PC-3 (cell line): ENCODE data around the gene PAGR1. TPM values are rescaled to one million over a fixed set of nuclear protein-coding genes. Genes with fewer than 3 reads are reported as not detected.

Experiments used
- ATAC-seq: fragments of 200-7000 bp; cut with Tn5 transposase; 2 replicates; pipeline ENCODE4 v1.9.1; 2020; ENCODE audit warnings: mild to moderate bottlenecking, moderate library complexity
- BruUV-seq: library from RNA; stranded (reverse); fragments of 400-500 nt; replicated peaks from 2 replicates; lab custom pipeline; 2021; lab: Mats Ljungman, UMichigan
- CTCF ChIA-PET: fragments of 300-600 bp; sonication (Branson Sonifier 250); formaldehyde crosslinking; loops from one replicate; lab custom pipeline; 2022; ENCODE audit warnings: antibody characterized with exemption; lab: Charles Lee
- POLR2A ChIA-PET: fragments of 300-600 bp; sonication (Branson Sonifier 250); formaldehyde crosslinking; loops from one replicate; lab custom pipeline; 2022; ENCODE audit warnings: antibody characterized with exemption; ENCODE audit not compliant: unreplicated experiment; lab: Charles Lee
- DNase-seq: peaks from one replicate; pipeline ENCODE4 v3.0.0-alpha.2; 2015
- H2AFZ ChIP-seq: fragments of 300-600 bp; sonication (generic); 2 replicates; pipeline ENCODE4 v1.6.0; 2016; ENCODE audit warnings: antibody characterized with exemption, low read length
- H3F3A ChIP-seq: fragments of 300-600 bp; sonication (generic); one replicate; pipeline ENCODE4 v1.6.0; 2017; ENCODE audit warnings: antibody characterized with exemption, low read length, control low read depth, mild to moderate bottlenecking; ENCODE audit not compliant: unreplicated experiment
- H3K27ac ChIP-seq: fragments of 300-600 bp; sonication (generic); 2 replicates; pipeline ENCODE4 v1.5.1; 2016; ENCODE audit warnings: mild to moderate bottlenecking, low read length
- H3K27me3 ChIP-seq: fragments of 300-600 bp; sonication (generic); 2 replicates; pipeline ENCODE4 v1.6.1; 2016; ENCODE audit warnings: low read length, mixed read lengths
- H3K36me3 ChIP-seq: fragments of 300-600 bp; sonication (generic); 2 replicates; pipeline ENCODE4 v1.6.1; 2016; ENCODE audit warnings: low read depth, mixed run types, low read length, mixed read lengths
- H3K4me1 ChIP-seq: fragments of 300-600 bp; sonication (generic); 2 replicates; pipeline ENCODE4 v1.5.1; 2016; ENCODE audit warnings: low read length; ENCODE audit not compliant: insufficient read depth
- H3K4me2 ChIP-seq: fragments of 300-600 bp; sonication (generic); 2 replicates; pipeline ENCODE4 v1.6.0; 2016; ENCODE audit warnings: low read length
- H3K4me3 ChIP-seq: fragments of 300-600 bp; sonication (generic); 2 replicates; pipeline ENCODE4 v1.5.1; 2016; ENCODE audit warnings: mild to moderate bottlenecking, low read length, mixed read lengths
- H3K79me2 ChIP-seq: fragments of 300-600 bp; sonication (generic); 2 replicates; pipeline ENCODE4 v1.6.1; 2017; ENCODE audit warnings: low read length, mixed read lengths
- H3K9ac ChIP-seq: fragments of 300-600 bp; sonication (generic); 2 replicates; pipeline ENCODE4 v1.6.0; 2016; ENCODE audit warnings: mild to moderate bottlenecking, low read length
- H3K9me2 ChIP-seq: fragments of 300-600 bp; sonication (generic); replicated peaks from 2 replicates; pipeline ENCODE4 v1.6.1; 2016; ENCODE audit warnings: mixed run types, low read length, mixed read lengths
- H3K9me3 ChIP-seq: fragments of 300-600 bp; sonication (generic); 2 replicates; pipeline ENCODE4 v1.6.1; 2016; ENCODE audit warnings: low read length, mixed read lengths
- H4K20me1 ChIP-seq: fragments of 300-600 bp; sonication (generic); 2 replicates; pipeline ENCODE4 v1.6.1; 2016; ENCODE audit warnings: low read length, mixed read lengths
- CTCF ChIP-seq: fragments of 300-600 bp; sonication (generic); conservative IDR thresholded peaks from 2 replicates; pipeline ENCODE4 v1.5.1; 2017; ENCODE audit warnings: antibody characterized with exemption, low read depth, mild to moderate bottlenecking, low read length
- EZH2 ChIP-seq: fragments of 300-600 bp; sonication (generic); IDR thresholded peaks from one replicate; pipeline ENCODE4 v1.6.1; 2017; ENCODE audit warnings: antibody characterized with exemption, mild to moderate bottlenecking, low read length; ENCODE audit not compliant: unreplicated experiment
- EZH2phosphoT487 ChIP-seq: fragments of 300-600 bp; sonication (generic); IDR thresholded peaks from 2 replicates; pipeline ENCODE4 v1.6.1; 2018; ENCODE audit warnings: mild to moderate bottlenecking, antibody characterized with exemption, low read length, borderline replicate concordance
- intact Hi-C: fragments of 100-400 bp; cut with micrococcal nuclease; formaldehyde crosslinking; loops from 2 replicates; pipeline ENCODE4 v1.9.0; 2023
- total RNA-seq: library from RNA; depleted of rRNA; stranded (reverse); fragments of >200 nt; gene quantifications from 2 replicates; pipeline ENCODE4 v1.2.3, GENCODE V29; 2014

PAGR1 gene
- total RNA-seq, 1 experiment from 2014 or later = 53.8 TPM

- Histone ChIP-seq H3F3A (no peaks in the 10 kb centered on the region), H3K9me2 (no peaks in the 10 kb centered on the region), H3K4me2 (no peak overlapping the region), H3K36me3 (no peaks in the 10 kb centered on the region), H3K27me3 (no peaks in the 10 kb centered on the region), H3K27ac (no peak overlapping the region), H3K9ac (no peak overlapping the region), H3K9me3 (no peaks in the 10 kb centered on the region), H2AFZ (no peak overlapping the region), H3K4me3 (no peak overlapping the region), H3K79me2 (no peaks in the 10 kb centered on the region), H3K4me1 (no peaks in the 10 kb centered on the region), H4K20me1 (no peaks in the 10 kb centered on the region)
- CTCF ChIA-PET = no interaction called here
- no peak for DNase-seq
- ATAC-seq = no peak
- TF ChIP-seq CTCF (no peak), EZH2phosphoT487 (no peak)
- intact Hi-C loops = no loop called here
- no TSS peak for BruUV-seq
- POLR2A ChIA-PET = no interaction called here
These were observed 36.7 kb downstream of the PAGR1 start for GRCh38 chr16:29852654-29853053.

- ChIA-PET CTCF (no interaction called here), POLR2A (no interaction called here)
- H3F3A ChIP-seq = no peaks in the 10 kb centered on the region
- no peaks in the 10 kb centered on the region for H3K9me2 ChIP-seq
- no peak overlapping the region for H2AFZ ChIP-seq
- H3K4me3 ChIP-seq = no peak overlapping the region
- no peaks in the 10 kb centered on the region for H3K9me3 ChIP-seq
- no peak for DNase-seq
- no peak overlapping the region for H3K27ac ChIP-seq
- no peaks in the 10 kb centered on the region for H3K36me3 ChIP-seq
- H4K20me1 ChIP-seq = no peaks in the 10 kb centered on the region
- H3K4me1 ChIP-seq = no peaks in the 10 kb centered on the region
- H3K27me3 ChIP-seq = no peaks in the 10 kb centered on the region
- intact Hi-C loops = no loop called here
- TF ChIP-seq CTCF = no peak
- no peak for TF ChIP-seq EZH2phosphoT487
- TF ChIP-seq EZH2 = no peak
- no peaks in the 10 kb centered on the region for H3K79me2 ChIP-seq
- ATAC-seq = no peak
- H3K9ac ChIP-seq = no peak overlapping the region
- BruUV-seq = no TSS peak
- H3K4me2 ChIP-seq = no peak overlapping the region
These were observed 38.7 kb downstream of the PAGR1 start for GRCh38 chr16:29854520-29855100.

- Histone ChIP-seq H3K9ac (no peak overlapping the region), H3K4me3 (no peak overlapping the region), H3K4me1 (no peaks in the 10 kb centered on the region), H3K4me2 (no peak overlapping the region), H3K27ac (no peak overlapping the region), H2AFZ (no peak overlapping the region), H4K20me1 (no peaks in the 10 kb centered on the region), H3K36me3 (no peaks in the 10 kb centered on the region), H3K79me2 (peaks cover 11% of the 10 kb centered on the region), H3K9me3 (no peaks in the 10 kb centered on the region), H3K9me2 (no peaks in the 10 kb centered on the region), H3F3A (no peaks in the 10 kb centered on the region), H3K27me3 (no peaks in the 10 kb centered on the region)
- DNase-seq = no peak
- ATAC-seq = no peak
- POLR2A ChIA-PET = interaction anchor here (0.6 kb wide), 1 partner anchor 45 kb away, joined by 3 read pairs; no protein-coding TSS in a partner anchor
- no peak for TF ChIP-seq EZH2
- no peak for TF ChIP-seq CTCF
- no peak for TF ChIP-seq EZH2phosphoT487
- intact Hi-C loops = no loop called here
- BruUV-seq = no TSS peak
- CTCF ChIA-PET = no interaction called here
These were observed 41.3 kb downstream of the PAGR1 start for GRCh38 chr16:29857133-29857760.
